DMS53 treated with DMSO at 0.1 percent for 48 hours (cell line): ENCODE data around the gene PDGFA.

Experiments used
- DNase-seq: peaks from one replicate; lab custom pipeline; 2025; ENCODE audit not compliant: unreplicated experiment; lab: John Stamatoyannopoulos, UW

The PDGFA gene

DNA sequence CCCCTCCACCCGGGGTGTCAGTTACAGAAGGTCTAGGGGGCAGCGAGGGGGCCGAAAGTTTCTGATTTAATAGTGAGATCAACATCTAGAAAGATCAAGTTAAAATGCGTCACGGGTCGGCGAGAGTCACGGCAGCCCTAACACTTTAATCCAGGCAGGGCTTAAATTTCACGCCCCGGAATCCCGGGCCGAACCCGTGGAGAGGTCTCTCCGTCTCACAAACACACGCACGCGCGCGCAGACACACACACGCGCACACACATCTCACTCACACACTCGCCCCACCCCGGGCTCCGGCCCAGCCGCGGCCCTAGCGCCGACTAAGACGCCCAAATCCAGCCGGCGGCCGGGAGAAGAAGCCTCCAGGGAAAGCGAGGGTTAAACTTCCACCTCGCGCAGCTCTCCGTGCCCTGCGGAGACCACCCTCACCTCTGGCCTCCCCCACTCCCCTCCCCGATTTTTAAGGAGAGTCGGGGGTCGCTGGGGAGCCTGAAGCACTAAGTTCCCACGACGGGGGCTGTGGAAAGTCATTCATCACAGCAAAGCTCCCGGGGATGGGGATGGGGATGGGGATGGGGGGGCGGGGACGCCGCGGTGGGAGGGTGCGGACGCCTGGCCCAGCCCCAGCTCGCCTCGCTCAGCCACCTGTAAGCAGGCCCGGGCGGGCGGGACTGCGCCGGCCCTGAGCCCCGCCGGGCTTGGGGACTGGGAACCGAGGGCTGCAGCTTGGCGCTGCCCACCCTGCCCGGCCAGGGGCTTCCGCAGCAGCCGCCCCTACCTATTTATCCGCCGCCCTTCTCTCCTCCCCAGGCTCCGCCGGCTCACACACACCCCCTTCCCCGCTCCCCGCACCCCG, 1.6 kb downstream of the PDGFA start:
- DNase-seq, result no peak

DNA sequence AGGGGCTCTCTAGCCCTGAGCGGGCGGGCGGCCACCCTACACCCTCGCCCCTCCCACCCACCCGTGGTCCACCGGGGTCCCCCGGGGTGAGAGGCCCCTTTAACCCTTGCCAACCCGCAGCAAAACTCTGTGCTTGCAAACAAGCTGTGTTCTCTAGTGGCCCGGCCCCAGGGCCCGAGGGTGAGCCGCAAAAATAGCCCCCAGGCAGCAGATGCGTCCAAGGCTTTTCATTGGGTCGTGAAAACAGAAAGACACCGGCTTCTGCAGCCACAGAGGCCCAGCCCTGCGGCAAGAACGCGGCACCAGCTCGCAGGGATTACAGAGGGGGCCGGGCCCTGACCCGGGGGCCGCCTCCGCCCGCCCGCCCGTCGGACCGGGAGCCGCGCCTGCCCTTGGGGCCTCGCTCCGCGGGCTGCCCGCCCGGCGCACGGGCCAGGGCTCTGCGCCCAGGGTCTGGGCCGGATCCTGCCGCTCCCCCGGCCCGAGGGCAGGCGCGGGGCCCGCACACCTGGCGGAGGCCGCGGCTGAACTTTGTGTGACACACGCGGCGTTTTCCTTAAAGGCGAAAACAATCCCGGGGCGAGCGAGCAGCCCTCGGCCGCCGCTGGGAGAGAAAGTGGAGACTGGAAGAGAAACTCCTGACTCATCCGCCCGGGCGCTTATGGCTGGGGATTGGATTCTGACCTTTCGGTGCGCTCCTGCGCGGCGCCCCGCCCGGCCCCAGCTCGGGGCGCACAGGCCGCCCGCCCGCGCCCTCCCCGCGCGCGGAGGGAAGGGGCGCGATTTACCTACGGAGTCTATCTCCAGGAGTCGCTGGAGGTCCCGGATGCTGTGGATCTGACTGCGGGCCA, 2.8 kb downstream of the PDGFA start:
- DNase-seq, result no peak

DNA sequence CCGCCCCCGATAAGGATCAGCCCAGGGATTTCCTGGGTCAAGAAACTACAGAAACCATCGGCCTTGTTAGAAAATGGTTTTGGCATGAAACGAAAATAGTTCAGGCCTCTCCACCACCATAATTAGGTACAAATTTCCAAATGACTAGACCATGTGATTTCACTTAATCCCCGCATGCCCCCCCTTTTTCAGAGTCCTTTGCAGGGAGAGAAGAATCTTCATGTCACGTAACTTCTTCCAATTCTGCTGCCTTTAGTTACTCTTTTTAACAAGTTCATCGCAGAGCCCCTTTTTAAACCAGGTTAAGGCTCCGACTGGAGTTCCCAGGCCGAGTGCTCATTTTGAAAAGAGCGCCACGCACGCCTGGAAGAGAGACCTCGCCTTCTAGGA, 3.4 kb downstream of the PDGFA start:
- DNase-seq, result no peak

- no peak for DNase-seq
These were observed 4.0 kb downstream of the PDGFA start for GRCh38 chr7:515628-516027.

DNA sequence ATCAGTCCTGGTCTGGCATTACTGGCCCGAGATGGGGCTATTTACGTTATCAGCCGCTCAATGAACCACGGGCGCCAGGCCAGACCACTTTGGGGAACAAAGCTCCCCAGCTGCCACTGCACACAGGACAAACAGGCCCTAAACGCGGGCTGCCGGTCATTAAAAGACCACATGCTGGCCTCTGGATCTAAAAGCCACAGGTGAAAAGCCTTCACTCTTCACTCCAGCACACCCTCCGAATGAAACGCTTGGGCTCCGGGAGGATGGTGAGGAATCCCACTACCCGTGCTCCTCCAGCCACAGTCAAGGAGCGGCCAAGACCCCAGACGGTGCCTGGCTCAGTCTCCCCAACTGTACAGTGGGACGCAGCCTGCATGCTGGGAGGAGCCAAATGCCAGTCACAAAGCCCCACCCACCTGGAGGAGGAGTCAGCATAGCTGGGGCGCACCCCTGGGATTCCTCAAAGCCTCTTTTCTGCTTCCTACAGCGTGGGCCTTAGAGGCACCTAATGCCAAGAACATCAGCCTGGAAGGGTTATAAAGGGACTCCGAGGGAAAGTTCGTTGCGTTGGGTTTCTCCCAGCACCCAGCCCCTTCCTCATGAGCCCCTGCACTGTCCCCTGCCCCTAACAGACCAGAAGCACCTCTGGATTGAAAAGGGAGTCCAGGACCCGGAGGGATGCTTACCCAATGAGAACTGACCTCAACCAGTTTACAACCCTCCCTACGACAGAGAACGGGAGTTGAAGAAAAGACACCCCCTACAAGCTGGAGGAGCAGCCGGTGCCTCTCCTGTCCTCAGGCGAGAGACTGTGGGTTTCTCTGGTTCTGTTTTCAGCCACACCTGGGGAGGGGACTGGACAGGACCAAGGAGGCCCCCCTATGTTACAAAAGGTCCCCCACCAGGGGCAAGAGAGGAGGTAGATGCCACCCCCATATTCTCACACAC, 4.7 kb downstream of the PDGFA start:
- no peak for DNase-seq

GRCh38 chr7:514242-514641, 5.4 kb downstream of the PDGFA start:
- no peak for DNase-seq

DNA sequence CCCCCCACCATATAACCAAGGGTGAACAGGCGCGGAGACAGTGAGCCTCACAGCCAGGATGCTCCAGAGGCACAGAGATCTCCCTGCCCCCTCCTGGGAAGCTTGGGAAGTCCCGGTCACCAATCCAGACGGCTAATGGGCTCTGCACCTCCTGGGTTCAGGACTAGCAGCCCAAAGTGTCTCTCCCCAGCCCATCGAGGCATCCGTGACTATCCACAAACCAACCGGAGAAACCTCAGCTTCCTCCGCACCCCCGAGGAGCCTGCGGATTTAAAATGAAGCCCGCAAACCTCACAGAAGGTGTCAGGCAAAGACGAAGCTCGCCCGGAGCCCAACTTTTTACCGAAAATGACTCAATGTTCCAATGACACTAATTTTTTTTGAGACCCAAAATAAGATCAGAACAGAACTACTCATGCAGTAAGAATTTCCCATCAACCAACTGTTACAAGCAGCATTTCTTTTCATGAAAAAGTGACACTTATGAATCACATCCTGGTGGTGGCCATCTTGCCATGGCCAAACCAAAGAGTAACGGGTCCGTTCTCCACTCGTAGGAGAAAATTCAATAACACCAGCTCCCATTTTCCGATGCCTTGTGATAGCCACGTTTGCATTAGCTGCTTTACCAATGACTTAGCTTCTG, 6.0 kb downstream of the PDGFA start:
- DNase-seq, result no peak

GRCh38 chr7:512541-513311, 6.9 kb downstream of the PDGFA start:
- peak; percentile 17 for DNase-seq

DNA sequence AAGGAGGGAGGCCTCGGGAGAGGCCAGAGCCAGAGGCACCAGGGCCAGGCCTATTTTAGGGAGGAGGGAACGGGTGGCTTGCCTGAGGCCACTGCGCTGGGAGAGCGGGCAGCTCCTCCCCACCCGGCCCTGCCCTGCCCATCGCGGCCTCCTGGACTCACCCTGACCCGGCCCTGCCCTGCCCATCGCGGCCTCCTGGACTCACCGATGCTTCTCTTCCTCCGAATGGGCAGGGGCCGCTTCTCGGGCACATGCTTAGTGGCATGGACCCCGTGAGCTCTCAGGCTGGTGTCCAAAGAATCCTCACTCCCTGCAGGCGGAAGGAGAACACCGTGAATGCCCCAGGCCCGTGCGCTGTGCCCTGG, 7.5 kb downstream of the PDGFA start:
- no peak for DNase-seq

DNA sequence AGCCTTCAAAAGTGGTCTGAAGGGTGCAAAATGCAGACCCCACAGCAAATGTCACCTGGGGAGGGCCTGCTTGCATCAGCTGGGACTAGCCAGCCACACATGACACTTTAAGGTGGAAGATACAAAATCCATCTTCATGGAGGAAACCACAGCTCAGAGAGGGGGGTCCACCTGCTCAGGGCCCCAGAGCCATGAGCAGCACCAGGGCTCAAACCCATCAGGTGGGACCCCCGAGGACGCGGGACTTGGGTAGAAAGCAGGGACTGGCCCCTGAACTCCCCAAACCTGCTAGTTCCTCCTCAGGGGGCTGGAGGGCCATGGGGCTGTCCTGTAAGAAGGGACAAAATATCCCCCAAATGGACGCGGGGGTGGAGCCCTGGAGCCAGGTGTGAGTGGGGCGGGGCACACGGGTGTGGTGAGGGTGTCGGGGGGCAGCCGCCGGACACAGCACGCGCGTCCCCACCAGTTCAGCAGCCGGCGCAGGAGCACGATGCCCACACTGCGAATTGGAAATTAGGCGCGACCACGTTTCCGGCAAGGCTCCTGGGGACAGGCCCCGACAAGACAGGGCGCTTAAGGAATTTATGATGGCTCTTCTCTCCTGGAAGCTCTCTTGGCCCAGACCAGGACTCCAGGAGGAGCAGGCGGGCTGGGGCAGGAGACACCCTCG, 8.0 kb downstream of the PDGFA start:
- no peak for DNase-seq

DNA sequence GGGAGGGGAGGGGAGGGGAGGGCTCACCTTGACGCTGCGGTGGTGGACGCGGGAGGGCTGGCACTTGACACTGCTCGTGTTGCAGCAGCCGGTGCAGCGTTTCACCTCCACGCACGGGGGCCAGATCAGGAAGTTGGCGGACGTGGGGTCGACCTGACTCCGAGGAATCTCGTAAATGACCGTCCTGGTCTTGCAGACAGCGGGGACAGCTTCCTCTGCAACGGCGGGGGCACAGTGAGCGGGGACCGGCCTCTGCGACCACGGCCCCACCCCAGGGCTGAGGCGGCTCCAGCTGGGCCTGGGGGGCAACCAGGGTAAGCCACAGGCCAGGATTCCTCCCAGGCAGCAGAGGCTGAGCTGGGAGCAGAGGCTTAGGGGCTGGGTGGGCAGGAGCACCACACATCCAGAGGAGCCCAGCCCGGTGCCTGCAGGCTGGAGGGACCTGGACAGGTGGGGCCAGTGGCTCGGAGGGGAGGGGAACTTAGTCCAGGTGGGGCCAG, 8.8 kb downstream of the PDGFA start:
- DNase-seq, result no peak

GRCh38 chr7:510131-510481, 9.5 kb downstream of the PDGFA start:
- DNase-seq, result no peak

GRCh38 chr7:509426-510130, 10.1 kb downstream of the PDGFA start:
- no peak for DNase-seq

DNA sequence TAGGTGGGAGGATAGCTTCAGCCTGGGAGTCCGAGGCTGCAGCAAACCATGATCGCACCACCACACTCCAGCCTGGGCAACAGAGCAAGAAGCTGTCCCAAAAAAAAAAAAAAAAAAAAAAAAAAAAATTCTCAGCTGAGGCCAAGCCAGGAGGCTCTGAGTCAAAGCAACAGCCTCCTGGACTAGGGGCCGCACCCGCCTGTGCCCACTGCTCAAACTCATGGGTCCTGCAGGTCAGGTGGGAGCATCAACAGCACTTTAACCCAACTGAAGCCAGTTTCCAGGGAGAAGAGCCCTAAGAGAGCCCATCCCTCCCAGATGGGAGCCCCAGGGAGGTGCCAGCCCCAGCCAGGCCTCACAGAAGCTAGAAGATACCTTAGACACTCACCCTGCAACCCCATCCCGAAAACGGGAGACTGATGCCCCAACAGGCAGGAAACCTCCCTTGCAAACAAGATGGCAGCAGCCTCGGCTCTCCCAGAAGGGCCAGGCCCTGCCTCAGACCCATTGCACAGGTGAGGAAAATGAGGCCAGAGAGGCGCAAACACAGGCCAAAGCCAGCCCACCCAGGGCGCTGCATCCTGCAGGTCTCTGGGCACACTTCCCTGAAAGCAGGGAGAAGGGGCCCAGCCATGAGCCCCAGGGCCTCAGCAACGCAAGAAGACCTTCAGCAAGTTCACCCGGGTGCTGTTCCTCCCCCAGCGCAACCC, 11.0 kb downstream of the PDGFA start:
- no peak for DNase-seq

GRCh38 chr7:507623-508300, 11.9 kb downstream of the PDGFA start:
- DNase-seq, result no peak

DNA sequence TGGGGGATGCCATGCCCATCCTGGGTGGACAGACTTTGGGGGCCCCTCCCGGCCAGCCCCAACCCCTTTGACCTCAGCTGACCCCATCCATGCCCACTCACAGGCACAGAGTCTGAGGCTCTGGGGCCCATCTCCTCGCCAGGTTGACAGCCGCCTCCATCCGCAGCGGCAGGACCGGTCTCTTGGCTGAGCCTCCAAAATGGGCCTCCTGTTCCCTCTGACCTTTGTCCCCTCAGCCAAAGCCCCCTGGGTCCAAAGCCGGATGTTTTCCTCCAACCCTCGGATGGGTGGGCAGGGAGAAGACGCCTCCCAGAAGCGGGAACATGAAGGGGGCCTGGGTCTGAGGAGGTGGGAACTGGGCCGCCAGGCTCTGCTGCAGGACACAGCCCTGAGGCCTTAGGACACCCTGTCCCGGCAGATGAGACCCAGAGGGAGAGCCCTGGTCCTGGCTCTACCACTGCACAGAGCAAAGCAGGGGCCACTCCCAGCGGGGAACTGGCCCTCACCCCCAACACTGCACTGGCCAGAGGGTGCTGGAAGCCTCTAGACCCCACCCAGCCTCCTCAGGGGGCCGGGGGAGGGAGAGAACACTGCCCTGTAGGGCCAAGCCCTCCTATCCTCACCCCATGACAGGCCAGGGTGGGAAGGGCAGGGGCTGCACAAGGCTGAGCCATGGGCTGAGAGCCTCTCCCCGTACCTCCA, 12.6 kb downstream of the PDGFA start:
- DNase-seq, result no peak

GRCh38 chr7:506391-506831, 13.2 kb downstream of the PDGFA start:
- DNase-seq, result no peak
